ENCODE measurements around the gene BACH2. TPM values are rescaled to one million over a fixed set of nuclear protein-coding genes. Genes with fewer than 3 reads are reported as not detected.

Gene BACH2
- total RNA-seq, 1 donor, result 0.27 TPM

DNA sequence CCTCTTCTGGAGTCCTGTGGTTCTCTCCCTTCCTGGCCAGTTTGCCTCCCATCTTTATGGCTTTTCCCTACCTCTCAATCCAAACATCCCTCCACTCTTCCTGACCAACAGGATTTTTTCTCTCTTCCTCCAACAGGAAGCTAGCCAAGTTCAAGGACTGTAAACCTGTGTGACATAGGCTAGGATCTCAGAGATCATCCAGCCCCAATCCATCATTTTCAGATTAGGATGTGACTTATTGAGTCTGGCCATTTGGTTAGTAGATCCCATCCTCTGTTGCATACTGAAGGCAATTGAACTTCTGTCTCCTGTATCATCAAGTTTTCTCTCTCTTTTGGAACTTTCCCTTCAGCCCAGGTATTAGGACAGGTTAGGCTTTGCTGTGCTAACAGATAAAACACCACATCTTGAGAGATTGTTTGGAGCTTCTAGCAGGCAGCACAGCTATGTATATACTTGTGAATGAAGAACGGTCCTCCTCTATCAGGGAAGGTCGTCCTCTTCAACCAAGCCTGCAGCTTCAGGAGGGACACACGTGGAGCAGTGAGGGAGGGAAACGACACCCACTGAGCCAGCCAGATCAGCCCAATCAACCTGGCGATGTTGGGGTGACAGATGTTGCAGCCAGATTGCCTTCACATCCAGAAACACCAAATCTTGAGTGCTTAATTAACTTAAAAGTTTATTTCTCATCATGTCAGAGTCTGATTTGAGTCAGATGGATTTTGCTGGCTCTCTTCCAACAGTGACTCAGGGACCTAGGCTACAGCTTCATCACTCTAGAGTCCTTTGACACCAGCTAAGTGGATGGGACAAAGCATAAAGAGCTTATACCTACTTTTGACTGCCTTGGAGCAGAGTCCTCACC, 295.5 kb downstream of the BACH2 start:
- no peak overlapping the region for H3K4me3 ChIP-seq (ENCODE audit: low read depth, low read length)
- no peak for DNase-seq (ENCODE audit: low read depth)
- TF ChIP-seq, protein P1, sequence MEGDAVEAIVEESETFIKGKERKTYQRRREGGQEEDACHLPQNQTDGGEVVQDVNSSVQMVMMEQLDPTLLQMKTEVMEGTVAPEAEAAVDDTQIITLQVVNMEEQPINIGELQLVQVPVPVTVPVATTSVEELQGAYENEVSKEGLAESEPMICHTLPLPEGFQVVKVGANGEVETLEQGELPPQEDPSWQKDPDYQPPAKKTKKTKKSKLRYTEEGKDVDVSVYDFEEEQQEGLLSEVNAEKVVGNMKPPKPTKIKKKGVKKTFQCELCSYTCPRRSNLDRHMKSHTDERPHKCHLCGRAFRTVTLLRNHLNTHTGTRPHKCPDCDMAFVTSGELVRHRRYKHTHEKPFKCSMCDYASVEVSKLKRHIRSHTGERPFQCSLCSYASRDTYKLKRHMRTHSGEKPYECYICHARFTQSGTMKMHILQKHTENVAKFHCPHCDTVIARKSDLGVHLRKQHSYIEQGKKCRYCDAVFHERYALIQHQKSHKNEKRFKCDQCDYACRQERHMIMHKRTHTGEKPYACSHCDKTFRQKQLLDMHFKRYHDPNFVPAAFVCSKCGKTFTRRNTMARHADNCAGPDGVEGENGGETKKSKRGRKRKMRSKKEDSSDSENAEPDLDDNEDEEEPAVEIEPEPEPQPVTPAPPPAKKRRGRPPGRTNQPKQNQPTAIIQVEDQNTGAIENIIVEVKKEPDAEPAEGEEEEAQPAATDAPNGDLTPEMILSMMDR (IDR thresholded peaks at IDR 0.05; ENCODE audit: insufficient read depth, low read length), result no peak

DNA sequence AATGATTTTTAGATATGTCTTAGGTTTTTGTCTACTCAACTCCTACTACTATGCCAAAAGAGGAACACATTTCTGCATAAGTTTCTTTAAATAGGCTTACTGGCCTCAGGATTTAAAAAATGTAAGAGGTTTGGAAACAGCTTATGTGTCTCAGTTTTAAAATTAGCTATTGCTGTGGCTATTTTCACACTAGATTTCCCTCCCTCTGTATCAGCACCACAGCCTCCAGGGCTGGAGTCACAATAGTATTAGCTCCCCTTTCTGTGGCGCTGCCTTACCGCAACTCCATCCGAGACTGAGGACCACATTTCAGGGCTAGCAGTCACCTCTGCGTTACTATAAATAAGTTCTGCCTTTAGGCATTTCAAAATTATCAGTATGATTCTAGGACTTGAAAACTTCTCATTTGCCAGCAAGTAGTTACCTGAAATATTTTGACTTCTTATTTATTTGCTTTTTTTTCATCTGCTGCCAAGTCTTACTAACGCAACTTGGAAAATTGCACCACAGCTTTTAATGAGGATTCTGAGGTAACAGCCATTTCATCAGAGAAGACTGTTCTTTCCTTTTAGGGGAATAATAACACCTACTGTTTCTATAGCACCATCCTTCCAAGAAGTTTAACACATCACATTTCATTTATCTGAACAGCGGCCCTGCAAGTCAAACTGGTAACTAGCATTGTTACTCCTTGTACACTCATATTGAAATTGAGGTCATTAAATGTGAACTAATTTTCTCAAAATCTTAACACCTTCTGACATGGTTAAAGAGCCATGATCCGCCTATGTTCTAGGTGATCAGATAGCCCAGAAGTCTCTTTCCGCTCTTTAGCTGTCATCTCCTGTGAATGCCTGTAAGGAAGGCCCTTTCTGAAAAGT, 296.5 kb downstream of the BACH2 start:
- H3K4me3 ChIP-seq (ENCODE audit: low read depth, low read length), result no peak overlapping the region
- TF ChIP-seq, protein P1 (IDR thresholded peaks at IDR 0.05; ENCODE audit: insufficient read depth, low read length), result no peak
- DNase-seq (ENCODE audit: low read depth), result no peak

DNA sequence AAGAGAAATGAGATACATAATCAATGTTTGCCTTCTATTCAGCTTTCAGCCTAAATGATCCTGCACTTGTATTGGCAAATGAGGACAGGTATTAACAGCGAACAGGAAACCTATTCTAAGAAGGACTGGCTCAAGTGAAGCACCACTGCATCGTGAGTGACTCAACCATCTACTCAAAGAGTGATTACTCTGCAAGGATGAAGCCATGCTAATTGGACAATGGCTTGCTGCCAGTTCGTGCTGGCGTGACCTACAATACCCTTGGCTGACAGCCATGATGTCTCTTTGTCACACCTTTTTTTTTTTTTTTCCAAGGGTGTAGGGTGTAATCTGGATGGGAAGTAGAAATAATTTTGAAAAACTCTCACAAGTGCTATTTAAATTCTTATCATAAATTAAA, 297.5 kb downstream of the BACH2 start:
- no peak overlapping the region for H3K4me3 ChIP-seq (ENCODE audit: low read depth, low read length)
- no peak for DNase-seq (ENCODE audit: low read depth)
- TF ChIP-seq, protein P1 (IDR thresholded peaks at IDR 0.05; ENCODE audit: insufficient read depth, low read length), result no peak

DNA sequence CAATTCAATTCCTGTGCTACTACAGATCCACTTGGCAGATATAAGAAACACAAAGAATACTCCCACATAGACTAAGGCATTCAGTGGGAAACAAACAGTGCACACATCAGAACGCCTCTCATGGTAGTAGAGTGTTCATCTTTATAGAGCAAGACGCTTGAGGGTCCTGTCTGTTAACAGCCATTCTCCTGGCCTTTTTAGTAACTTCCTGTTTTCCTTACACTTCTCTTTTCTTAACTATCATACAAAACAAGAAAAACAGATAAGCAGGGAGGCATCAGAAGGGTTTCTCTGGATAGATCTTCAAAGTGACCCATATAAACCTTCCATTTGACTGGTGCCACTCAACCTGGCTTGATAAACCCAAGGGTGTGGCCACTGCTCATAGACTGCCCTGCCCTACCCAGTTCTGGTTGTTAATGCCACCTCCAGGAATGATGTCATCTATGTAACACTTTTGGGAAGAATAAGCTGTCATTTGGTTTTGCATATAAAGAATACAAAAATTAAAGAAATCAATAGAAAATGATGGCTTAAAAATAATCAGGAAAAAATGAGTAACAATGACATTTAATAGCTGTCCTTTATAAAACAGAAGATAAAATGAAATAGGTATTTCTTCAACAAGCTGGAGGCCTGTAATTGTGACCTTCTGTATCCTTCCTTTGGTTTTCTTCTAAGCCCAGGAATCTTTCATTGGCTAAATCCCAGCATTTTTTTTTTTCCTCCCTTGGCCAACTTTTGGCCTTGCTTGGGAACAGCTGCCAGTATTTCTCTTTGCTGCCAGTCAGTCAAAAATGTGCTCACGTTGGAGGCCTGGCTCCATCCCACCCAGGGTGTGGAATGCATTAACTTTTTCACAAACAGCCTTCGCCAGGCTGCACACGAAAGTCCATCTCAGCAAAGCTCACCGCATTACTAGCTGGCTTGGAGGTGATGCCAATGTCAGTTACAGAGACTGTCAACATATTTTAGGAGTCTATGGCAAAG, 298.9 kb downstream of the BACH2 start:
- peak; percentile 41 for DNase-seq (ENCODE audit: low read depth)
- no peak overlapping the region for H3K4me3 ChIP-seq (ENCODE audit: low read depth, low read length)
- TF ChIP-seq, protein P1 (IDR thresholded peaks at IDR 0.05; ENCODE audit: insufficient read depth, low read length), result no peak

DNA sequence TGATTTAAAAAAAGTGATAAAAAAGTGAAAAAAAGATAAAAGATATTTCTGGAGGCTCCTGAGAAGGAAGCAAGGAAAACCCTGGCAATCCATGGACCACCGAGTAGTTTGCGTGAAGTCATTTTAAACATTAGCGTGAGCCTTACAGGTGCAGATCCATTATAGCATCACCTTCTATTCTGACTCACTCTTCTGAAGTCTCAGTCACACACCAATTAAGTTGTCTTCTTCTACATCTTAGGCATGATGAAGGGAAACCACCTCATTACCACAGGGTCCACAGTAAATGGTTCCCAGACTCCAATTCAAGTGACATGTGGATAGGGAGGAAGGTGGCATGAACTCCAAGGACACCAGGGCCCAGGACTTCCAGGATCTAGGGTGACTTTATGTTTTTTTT, 303.2 kb downstream of the BACH2 start:
- no peak for DNase-seq (ENCODE audit: low read depth)
- no peak overlapping the region for H3K4me3 ChIP-seq (ENCODE audit: low read depth, low read length)
- TF ChIP-seq, protein P1 (IDR thresholded peaks at IDR 0.05; ENCODE audit: insufficient read depth, low read length), result no peak

DNA sequence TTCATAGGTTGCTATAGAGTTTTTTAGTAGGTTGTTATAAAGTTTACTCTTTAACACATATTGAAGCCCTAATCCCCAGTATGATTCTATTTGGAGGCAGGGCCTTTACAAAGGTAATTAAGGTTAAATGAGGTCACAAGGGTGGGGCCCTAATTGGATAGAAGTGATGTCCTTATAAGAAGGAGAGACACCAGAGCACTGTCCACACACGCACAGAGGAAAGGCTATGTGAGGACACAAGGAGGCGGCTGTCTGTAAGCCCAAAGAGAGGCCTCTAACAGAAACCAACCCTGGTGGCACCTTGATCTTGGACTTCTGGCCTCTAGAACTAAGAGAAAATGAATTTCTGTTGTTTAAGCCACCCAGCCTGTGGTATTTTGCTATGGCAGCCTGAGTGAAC, 303.8 kb downstream of the BACH2 start:
- no peak for DNase-seq (ENCODE audit: low read depth)
- TF ChIP-seq, protein P1 (IDR thresholded peaks at IDR 0.05; ENCODE audit: insufficient read depth, low read length), result no peak
- no peak overlapping the region for H3K4me3 ChIP-seq (ENCODE audit: low read depth, low read length)
